ENCODE results near the gene RAD18. TPM values are rescaled to one million over a fixed set of nuclear protein-coding genes. Genes with fewer than 3 reads are reported as not detected.

The RAD18 gene
- total RNA-seq, 1 experiment from 2014 or later: 42.5 TPM

DNA sequence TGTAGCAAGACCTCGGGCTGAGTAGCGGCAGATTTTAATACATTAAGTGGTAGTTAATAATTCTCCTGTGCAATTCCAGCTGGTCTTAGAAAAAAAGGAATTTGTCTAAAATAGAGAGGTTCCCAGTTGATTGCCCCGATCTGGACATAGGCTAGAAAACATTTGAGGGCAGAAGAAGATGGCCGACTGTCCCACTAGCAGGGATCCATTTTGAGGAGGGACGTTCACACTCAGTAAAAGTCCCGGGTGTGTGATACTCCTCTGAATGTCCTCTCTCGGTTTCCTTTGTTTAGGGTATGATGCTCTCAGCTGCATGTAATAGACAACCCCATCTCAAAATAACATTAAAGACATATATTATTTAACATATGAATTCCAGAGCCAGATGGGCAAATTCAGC, 116.0 kb downstream of the RAD18 start:
- intact Hi-C loops (cut with micrococcal nuclease; ENCODE audit: unreplicated experiment): no loop called here
- no TSS peak for BruUV-seq (replicated peaks)
- POLR2A ChIA-PET (ENCODE audit: low non-redundant PET): no interaction called here
- Histone ChIP-seq H3K27ac (ENCODE audit: low read depth, low read length, poor library complexity, severe bottlenecking) (no peak overlapping the region), H3K4me1 (ENCODE audit: insufficient read depth, low read length, poor library complexity, severe bottlenecking) (no peaks in the 10 kb centered on the region), H3K4me3 (ENCODE audit: low read depth, low read length, poor library complexity, severe bottlenecking) (no peak overlapping the region), H3K27me3 (replicated peaks; ENCODE audit: insufficient read depth, low read depth, low read length, poor library complexity) (no peaks in the 10 kb centered on the region), H3K9me3 (ENCODE audit: low read depth, low read length, poor library complexity, severe bottlenecking) (no peaks in the 10 kb centered on the region), H3K36me3 (ENCODE audit: insufficient read depth, low read length, poor library complexity, severe bottlenecking) (no peaks in the 10 kb centered on the region)
- TF ChIP-seq, protein P1, sequence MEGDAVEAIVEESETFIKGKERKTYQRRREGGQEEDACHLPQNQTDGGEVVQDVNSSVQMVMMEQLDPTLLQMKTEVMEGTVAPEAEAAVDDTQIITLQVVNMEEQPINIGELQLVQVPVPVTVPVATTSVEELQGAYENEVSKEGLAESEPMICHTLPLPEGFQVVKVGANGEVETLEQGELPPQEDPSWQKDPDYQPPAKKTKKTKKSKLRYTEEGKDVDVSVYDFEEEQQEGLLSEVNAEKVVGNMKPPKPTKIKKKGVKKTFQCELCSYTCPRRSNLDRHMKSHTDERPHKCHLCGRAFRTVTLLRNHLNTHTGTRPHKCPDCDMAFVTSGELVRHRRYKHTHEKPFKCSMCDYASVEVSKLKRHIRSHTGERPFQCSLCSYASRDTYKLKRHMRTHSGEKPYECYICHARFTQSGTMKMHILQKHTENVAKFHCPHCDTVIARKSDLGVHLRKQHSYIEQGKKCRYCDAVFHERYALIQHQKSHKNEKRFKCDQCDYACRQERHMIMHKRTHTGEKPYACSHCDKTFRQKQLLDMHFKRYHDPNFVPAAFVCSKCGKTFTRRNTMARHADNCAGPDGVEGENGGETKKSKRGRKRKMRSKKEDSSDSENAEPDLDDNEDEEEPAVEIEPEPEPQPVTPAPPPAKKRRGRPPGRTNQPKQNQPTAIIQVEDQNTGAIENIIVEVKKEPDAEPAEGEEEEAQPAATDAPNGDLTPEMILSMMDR (conservative IDR thresholded peaks at IDR 0.05; ENCODE audit: low read depth, low read length): no peak
- no peak for TF ChIP-seq EZH2 (IDR thresholded peaks at IDR 0.05; ENCODE audit: borderline replicate concordance, low read depth, low read length, poor library complexity, severe bottlenecking)
- no peak for DNase-seq (ENCODE audit: low spot score)
- CTCF ChIA-PET: no interaction called here

DNA sequence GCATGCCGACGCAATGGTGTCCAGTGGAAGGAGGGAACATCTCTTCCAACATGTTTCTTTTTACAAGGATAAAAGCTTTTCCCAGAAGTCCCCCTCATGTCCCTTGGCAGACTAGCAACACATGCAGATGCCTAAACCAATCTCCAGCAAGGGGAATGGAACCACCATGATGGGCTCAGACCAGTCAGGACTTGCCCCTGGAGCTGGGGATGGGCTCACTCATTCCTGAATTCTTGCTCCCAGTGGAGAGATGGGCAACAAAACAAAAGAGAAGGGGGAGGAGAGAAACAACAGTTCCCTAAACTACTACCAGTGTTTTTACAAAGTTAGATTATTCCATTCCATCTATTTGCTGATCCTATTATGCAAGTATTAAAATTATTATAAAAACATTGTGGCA, 117.1 kb downstream of the RAD18 start:
- CTCF ChIA-PET: no interaction called here
- no TSS peak for BruUV-seq (replicated peaks)
- Histone ChIP-seq H3K36me3 (ENCODE audit: insufficient read depth, low read length, poor library complexity, severe bottlenecking) (no peaks in the 10 kb centered on the region), H3K9me3 (ENCODE audit: low read depth, low read length, poor library complexity, severe bottlenecking) (no peaks in the 10 kb centered on the region), H3K4me3 (ENCODE audit: low read depth, low read length, poor library complexity, severe bottlenecking) (no peak overlapping the region), H3K27ac (ENCODE audit: low read depth, low read length, poor library complexity, severe bottlenecking) (no peak overlapping the region), H3K4me1 (ENCODE audit: insufficient read depth, low read length, poor library complexity, severe bottlenecking) (no peaks in the 10 kb centered on the region), H3K27me3 (replicated peaks; ENCODE audit: insufficient read depth, low read depth, low read length, poor library complexity) (no peaks in the 10 kb centered on the region)
- TF ChIP-seq EZH2 (IDR thresholded peaks at IDR 0.05; ENCODE audit: borderline replicate concordance, low read depth, low read length, poor library complexity, severe bottlenecking): no peak
- TF ChIP-seq, protein P1 (conservative IDR thresholded peaks at IDR 0.05; ENCODE audit: low read depth, low read length): no peak
- no peak for DNase-seq (ENCODE audit: low spot score)
- intact Hi-C loops (cut with micrococcal nuclease; ENCODE audit: unreplicated experiment): no loop called here
- POLR2A ChIA-PET (ENCODE audit: low non-redundant PET): no interaction called here

DNA sequence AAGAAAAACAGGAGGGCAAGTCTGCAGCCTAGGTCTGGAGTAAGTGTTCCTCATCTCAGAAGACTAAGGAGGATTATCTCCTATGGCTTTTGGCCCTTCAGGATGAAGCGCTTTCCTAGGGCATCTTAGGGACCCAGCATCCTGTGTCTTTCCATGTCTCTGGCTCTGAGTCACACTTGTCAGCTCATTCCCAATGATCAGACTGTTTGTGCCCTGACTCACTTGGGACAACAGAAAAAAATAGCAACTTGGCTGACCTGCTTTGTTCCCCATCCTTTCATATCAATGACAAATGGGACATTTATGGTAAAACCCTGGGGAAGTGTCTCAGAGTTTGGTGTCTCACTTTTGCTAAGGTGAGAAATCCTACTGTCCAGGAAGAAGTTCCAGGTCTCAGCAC, 117.6 kb downstream of the RAD18 start:
- TF ChIP-seq EZH2 (IDR thresholded peaks at IDR 0.05; ENCODE audit: borderline replicate concordance, low read depth, low read length, poor library complexity, severe bottlenecking): no peak
- TF ChIP-seq, protein P1 (conservative IDR thresholded peaks at IDR 0.05; ENCODE audit: low read depth, low read length): no peak
- H3K9me3 ChIP-seq (ENCODE audit: low read depth, low read length, poor library complexity, severe bottlenecking): no peaks in the 10 kb centered on the region
- no peaks in the 10 kb centered on the region for H3K4me1 ChIP-seq (ENCODE audit: insufficient read depth, low read length, poor library complexity, severe bottlenecking)
- no peak overlapping the region for H3K4me3 ChIP-seq (ENCODE audit: low read depth, low read length, poor library complexity, severe bottlenecking)
- intact Hi-C loops (cut with micrococcal nuclease; ENCODE audit: unreplicated experiment): no loop called here
- H3K36me3 ChIP-seq (ENCODE audit: insufficient read depth, low read length, poor library complexity, severe bottlenecking): no peaks in the 10 kb centered on the region
- H3K27me3 ChIP-seq (replicated peaks; ENCODE audit: insufficient read depth, low read depth, low read length, poor library complexity): no peaks in the 10 kb centered on the region
- ChIA-PET CTCF (no interaction called here), POLR2A (ENCODE audit: low non-redundant PET) (no interaction called here)
- no TSS peak for BruUV-seq (replicated peaks)
- no peak overlapping the region for H3K27ac ChIP-seq (ENCODE audit: low read depth, low read length, poor library complexity, severe bottlenecking)
- DNase-seq (ENCODE audit: low spot score): no peak
